ENCODE measurements around the gene MORN1.

GRCh38 chr1:2427976-2428375 lies 36.6 kb upstream of the MORN1 start:
- TF ChIP-seq POLR2AphosphoS5 (IDR thresholded peaks at IDR 0.05; ENCODE audit: low read depth, low read length) = no peak
- TF ChIP-seq PAX5 (IDR thresholded peaks at IDR 0.05; ENCODE audit: insufficient read depth, low read length, severe bottlenecking) = no peak
- TF ChIP-seq SPI1 (IDR thresholded peaks at IDR 0.05; ENCODE audit: low read depth, low read length) = no peak

Measured in GM12891 (cell line).